K562 (cell line): ENCODE results near the gene KLHL15. TPM values are rescaled to one million over a fixed set of nuclear protein-coding genes. Genes with fewer than 3 reads are reported as not detected.

Experiments
- EP400 ChIP-seq: fragments of 450-650 bp; IDR thresholded peaks from 2 replicates; pipeline ENCODE4 v1.6.1; 2017; ENCODE audit warnings: antibody characterized with exemption, mild to moderate bottlenecking, moderate library complexity
- MAX ChIP-seq: sonication (generic); formaldehyde crosslinking; IDR thresholded peaks from 2 replicates; pipeline ENCODE4 v1.9.0; 2022; ENCODE audit warnings: mild to moderate bottlenecking, missing genetic modification reagents
- MCM2 ChIP-seq: fragments of 450-650 bp; IDR thresholded peaks from 2 replicates; pipeline ENCODE4 v1.6.1; 2017; ENCODE audit warnings: low read depth, mild to moderate bottlenecking
- PHB ChIP-seq: fragments of 250-450 bp; sonication (Bioruptor Pico); IDR thresholded peaks from 2 replicates; pipeline ENCODE4 v1.5.0; 2021
- SMARCE1 ChIP-seq: fragments of 450-650 bp; IDR thresholded peaks from 2 replicates; pipeline ENCODE4 v1.7.1; 2016; ENCODE audit warnings: mild to moderate bottlenecking
- SNRNP70 ChIP-seq: fragments of 200-400 bp; formaldehyde crosslinking; optimal IDR thresholded peaks from 2 replicates; pipeline ENCODE3; 2017; ENCODE audit warnings: low read depth, low read length
- ZEB2 ChIP-seq: fragments of 450-650 bp; IDR thresholded peaks from 2 replicates; pipeline ENCODE4 v1.6.1; 2016
- ZNF140 ChIP-seq: fragments of 250-450 bp; sonication (Bioruptor Pico); IDR thresholded peaks from 2 replicates; pipeline ENCODE4 v1.8.0; 2021; ENCODE audit warnings: moderate library complexity, mild to moderate bottlenecking, inconsistent platforms
- ZNF274 ChIP-seq: IDR thresholded peaks from 2 replicates; pipeline ENCODE4 v1.6.1; 2011; ENCODE audit warnings: low read depth, mild to moderate bottlenecking, low read length, moderate library complexity, borderline replicate concordance
- ZNF79 ChIP-seq: fragments of 250-450 bp; sonication (Bioruptor Pico); IDR thresholded peaks from 2 replicates; pipeline ENCODE4 v1.4.0; 2020; ENCODE audit warnings: low read depth, mild to moderate bottlenecking, moderate library complexity
- polyA plus RNA-seq, 8 experiments: library from polyadenylated mRNA; depleted of rRNA in 4 of 8; stranded (reverse) in 5 of 8; unstranded in 3 of 8; fragments of >200 nt; fragmentation: Nextera tagmentation in 2 of 8; fragmentation: Illumina TruSeq in 1 of 8; extraction: Ambion mirVana in 2 of 8; extraction: Trizol in 1 of 8; gene quantifications; 2 replicates each; pipeline versions ENCODE4 v1.2.1 to v1.2.3, GENCODE V29; 2011 to 2014; ENCODE audit warnings: inconsistent platforms in 1 of 8, missing spikeins in 1 of 8
- total RNA-seq, 7 experiments: library from RNA; depleted of rRNA in 6 of 7; stranded (reverse); fragments of >200 nt in 6 of 7; fragmentation: Illumina TruSeq in 2 of 7; extraction: Trizol in 2 of 7; gene quantifications; 2 replicates each; pipeline versions ENCODE4 v1.2.1 to v1.2.3, GENCODE V29; 2011 to 2021; ENCODE audit warnings: low replicate concordance in 1 of 7
- TF ChIP-seq, protein P1 (sequence below): fragments of 450-650 bp; IDR thresholded peaks from 2 replicates; pipeline ENCODE4 v1.6.1; 2014; ENCODE audit warnings: low read depth, mild to moderate bottlenecking, moderate library complexity, borderline replicate concordance
- TF ChIP-seq, protein P2 (sequence below), 2 experiments: fragments of 450-650 bp in 1 of 2; sonication (generic) in 1 of 2; formaldehyde crosslinking in 1 of 2; IDR thresholded peaks in 1 of 2; conservative IDR thresholded peaks in 1 of 2; 2 replicates each; pipeline versions ENCODE4 v1.6.1 to v1.8.1; 2016 to 2023; ENCODE audit warnings: mild to moderate bottlenecking in 2 of 2, moderate library complexity in 2 of 2, inconsistent platforms in 1 of 2, missing genetic modification reagents in 1 of 2

KLHL15 gene
- total and polyA plus RNA-seq, 9 of the 15 experiments (the other 6 are each of a cell fraction or from before 2014, with no cell fraction given), result 3.0 to 12.4 (median 7.6) TPM

DNA sequence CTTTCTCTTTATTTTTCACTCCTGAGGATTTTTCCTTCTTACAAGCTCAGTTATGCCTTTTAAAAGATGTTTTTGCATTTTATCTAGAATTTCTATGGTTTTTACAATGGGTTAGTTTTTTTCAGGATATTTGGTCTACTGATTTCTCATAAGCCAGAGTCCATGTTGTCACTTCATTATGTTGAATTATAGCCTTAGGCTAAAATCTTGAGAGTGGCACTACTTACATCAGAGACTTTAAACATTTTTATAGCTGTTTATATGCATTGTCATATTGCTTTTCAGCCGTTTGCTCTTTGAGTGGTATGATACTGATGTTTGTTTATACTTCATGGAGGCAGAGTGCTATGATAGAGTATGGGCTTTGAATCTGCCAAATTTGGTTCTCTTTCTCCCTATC is 82.8 kb downstream of the KLHL15 start (continued):
- no peak for TF ChIP-seq ZNF140 (CRISPR knock-in tag)
- no peak for TF ChIP-seq EP400
- TF ChIP-seq, protein P1, sequence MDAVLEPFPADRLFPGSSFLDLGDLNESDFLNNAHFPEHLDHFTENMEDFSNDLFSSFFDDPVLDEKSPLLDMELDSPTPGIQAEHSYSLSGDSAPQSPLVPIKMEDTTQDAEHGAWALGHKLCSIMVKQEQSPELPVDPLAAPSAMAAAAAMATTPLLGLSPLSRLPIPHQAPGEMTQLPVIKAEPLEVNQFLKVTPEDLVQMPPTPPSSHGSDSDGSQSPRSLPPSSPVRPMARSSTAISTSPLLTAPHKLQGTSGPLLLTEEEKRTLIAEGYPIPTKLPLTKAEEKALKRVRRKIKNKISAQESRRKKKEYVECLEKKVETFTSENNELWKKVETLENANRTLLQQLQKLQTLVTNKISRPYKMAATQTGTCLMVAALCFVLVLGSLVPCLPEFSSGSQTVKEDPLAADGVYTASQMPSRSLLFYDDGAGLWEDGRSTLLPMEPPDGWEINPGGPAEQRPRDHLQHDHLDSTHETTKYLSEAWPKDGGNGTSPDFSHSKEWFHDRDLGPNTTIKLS, result no peak
- TF ChIP-seq ZEB2, result no peak
- TF ChIP-seq MAX, result no peak
- no peak for TF ChIP-seq ZNF274
- no peak for TF ChIP-seq PHB (CRISPR knock-in tag)
- no peak for TF ChIP-seq SNRNP70
- TF ChIP-seq MCM2, result no peak
- TF ChIP-seq ZNF79 (CRISPR knock-in tag), result no peak
- TF ChIP-seq, protein P2, sequence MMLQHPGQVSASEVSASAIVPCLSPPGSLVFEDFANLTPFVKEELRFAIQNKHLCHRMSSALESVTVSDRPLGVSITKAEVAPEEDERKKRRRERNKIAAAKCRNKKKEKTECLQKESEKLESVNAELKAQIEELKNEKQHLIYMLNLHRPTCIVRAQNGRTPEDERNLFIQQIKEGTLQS (IDR thresholded peaks at IDR 0.05), result no peak
- TF ChIP-seq, protein P2 (CRISPR knock-in tag; conservative IDR thresholded peaks at IDR 0.05), result no peak
- TF ChIP-seq SMARCE1, result no peak
